GM20000 (cell line): ENCODE results near the gene ITGB7.

Experiments used
- DNase-seq: peaks from one replicate; pipeline ENCODE4 v3.0.0; 2012; ENCODE audit warnings: low spot score
- TF ChIP-seq, protein P1 (sequence below): IDR thresholded peaks from 2 replicates; pipeline ENCODE4 v1.5.1; 2012; ENCODE audit warnings: mild to moderate bottlenecking, control low read depth; ENCODE audit errors: extremely low read depth, missing control alignments

Gene ITGB7

GRCh38 chr12:53200107-53200457 lies 7.0 kb downstream of the ITGB7 start:
- TF ChIP-seq, protein P1, sequence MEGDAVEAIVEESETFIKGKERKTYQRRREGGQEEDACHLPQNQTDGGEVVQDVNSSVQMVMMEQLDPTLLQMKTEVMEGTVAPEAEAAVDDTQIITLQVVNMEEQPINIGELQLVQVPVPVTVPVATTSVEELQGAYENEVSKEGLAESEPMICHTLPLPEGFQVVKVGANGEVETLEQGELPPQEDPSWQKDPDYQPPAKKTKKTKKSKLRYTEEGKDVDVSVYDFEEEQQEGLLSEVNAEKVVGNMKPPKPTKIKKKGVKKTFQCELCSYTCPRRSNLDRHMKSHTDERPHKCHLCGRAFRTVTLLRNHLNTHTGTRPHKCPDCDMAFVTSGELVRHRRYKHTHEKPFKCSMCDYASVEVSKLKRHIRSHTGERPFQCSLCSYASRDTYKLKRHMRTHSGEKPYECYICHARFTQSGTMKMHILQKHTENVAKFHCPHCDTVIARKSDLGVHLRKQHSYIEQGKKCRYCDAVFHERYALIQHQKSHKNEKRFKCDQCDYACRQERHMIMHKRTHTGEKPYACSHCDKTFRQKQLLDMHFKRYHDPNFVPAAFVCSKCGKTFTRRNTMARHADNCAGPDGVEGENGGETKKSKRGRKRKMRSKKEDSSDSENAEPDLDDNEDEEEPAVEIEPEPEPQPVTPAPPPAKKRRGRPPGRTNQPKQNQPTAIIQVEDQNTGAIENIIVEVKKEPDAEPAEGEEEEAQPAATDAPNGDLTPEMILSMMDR: no peak
- DNase-seq: no peak

DNA sequence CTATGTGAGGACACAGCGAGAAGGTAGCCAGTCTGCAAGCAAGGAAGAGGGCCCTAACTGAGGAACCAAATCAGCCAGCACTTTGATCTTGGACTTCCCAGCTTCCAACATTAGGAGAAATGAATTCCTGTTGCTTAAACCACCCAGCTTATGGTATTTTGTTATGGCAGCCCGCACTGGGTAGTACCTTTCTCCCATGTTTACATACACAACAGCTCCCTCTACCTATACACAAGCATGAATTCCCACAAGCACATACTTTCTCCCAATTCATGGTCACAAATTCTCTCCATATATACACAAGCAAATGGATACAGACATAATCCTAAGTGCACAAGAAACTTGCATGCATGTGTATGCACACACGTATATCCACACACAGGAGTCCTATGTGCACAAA lies 7.4 kb downstream of the ITGB7 start:
- TF ChIP-seq, protein P1: no peak
- DNase-seq: no peak

GRCh38 chr12:53198486-53199110 lies 8.5 kb downstream of the ITGB7 start:
- no peak for DNase-seq

GRCh38 chr12:53197011-53197640 lies 9.9 kb downstream of the ITGB7 start:
- DNase-seq: no peak
- TF ChIP-seq, protein P1: no peak

More at GRCh38 chr12:53198486-53199110, 8.5 kb downstream of the ITGB7 start:
- TF ChIP-seq, protein P1: no peak

DNA sequence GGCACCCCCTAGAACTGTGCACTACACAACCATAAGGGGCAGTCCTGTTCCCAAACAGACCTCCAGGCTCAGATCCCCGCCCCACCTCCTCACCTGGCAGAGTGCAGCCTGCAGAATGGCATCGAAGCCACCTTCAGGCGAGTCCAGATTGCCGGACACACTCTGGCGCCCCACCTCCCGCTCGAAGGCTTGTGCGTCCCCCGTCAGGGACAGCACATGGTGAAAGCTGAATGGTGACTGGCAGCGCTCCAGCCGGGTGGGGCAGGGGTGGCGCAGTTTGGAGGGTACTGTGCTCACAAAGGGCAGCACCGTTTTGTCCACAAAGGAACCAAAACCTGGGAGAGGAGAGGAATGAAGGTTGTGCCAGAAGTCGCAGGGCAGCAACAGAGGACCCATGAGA lies 10.6 kb downstream of the ITGB7 start:
- TF ChIP-seq, protein P1: no peak
- no peak for DNase-seq

DNA sequence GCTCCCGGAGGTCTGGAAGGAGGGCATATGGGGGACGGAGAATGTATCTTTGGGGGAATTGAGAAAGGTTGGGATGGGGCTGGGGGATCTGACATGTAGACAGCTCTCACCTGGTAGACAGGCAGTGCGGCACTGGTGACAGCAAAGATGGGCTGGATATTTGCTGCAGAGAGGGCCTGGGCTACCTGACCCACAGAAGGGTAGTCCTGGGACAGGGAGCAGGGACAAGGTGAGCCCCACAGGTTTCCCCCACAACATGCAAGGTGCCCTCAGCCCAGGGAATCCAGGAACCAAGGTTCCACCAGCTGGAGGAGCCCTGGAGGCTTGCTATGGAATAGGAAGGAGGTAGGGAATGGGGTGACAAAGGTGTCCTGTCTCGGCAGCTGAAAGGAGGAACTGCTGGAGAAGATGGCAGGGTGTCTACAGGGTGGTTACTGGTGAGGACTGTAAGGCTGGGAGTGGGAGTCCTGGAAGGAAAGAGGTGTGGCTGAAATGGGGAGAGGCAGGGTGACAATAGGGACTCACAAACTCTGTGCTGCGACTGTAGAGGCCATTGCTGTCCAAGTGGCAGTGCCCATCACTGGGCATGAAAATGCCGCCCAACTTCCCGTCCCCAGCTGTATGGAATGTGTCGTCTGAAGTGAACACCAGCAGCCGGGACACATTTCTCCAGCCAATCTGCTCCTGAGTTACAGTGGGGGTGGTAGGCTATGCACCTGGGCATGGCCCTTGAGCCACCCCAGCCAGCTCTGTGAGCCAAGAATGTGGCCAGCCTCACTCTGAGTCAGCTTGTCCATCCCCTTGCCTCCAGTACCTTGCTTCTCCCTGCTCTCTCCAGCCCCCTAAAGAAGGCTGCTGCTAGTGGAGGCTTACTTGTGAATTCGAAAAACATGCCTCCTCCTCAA lies 11.3 kb downstream of the ITGB7 start:
- TF ChIP-seq, protein P1: no peak
- DNase-seq: no peak

DNA sequence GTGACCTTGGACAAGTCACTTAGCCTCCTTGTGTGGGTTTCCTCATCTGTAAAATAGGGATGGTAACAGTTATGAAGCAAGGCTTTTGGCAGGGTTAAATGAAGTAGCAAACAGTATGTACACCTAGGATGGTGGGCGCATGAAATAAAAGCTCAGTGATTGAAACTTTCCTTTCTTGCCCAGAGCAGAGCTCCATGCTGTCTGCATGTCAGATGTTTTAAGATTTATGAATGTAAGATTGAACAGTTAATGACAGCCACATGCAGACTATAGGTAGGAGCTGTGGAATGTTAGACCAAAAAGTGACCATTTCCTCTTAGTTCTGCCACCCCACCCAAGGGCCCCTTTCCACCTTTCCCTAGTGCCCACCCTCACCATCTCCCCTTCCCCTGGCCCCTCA lies 12.1 kb downstream of the ITGB7 start:
- TF ChIP-seq, protein P1: no peak
- no peak for DNase-seq
